GM18909 (cell line): ENCODE data around the gene HTT.

Source experiments
- ATAC-seq: cut with Tn5 transposase; IDR thresholded peaks from one replicate; pipeline ENCODE4 v1.9.1; 2021; ENCODE audit warnings: mild to moderate bottlenecking; ENCODE audit not compliant: unreplicated experiment, poor library complexity

HTT gene

DNA sequence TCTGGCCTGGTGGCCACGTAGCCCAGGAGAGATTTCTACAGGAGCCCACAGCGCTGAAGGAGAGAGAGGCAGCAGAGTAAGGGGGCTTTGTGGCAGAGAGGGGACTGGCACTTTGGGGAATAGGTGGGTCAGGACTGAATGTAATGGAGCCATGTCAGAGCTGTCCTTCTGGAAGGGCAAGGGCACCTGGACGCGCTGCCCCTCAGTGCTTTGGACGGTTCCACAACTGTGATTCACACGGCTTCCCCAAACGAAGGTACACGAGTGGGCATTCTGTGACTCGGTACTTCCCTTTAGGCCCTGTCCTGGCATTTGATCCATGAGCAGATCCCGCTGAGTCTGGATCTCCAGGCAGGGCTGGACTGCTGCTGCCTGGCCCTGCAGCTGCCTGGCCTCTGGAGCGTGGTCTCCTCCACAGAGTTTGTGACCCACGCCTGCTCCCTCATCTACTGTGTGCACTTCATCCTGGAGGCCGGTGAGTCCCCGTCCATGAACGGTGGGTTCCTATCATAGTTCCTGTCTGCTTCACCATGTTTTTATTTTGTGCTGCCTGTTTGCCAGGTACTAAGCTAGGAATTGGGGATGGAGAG, 139.3 kb downstream of the HTT start:
- no peak for ATAC-seq

GRCh38 chr4:3215256-3215655, 140.8 kb downstream of the HTT start:
- no peak for ATAC-seq

DNA sequence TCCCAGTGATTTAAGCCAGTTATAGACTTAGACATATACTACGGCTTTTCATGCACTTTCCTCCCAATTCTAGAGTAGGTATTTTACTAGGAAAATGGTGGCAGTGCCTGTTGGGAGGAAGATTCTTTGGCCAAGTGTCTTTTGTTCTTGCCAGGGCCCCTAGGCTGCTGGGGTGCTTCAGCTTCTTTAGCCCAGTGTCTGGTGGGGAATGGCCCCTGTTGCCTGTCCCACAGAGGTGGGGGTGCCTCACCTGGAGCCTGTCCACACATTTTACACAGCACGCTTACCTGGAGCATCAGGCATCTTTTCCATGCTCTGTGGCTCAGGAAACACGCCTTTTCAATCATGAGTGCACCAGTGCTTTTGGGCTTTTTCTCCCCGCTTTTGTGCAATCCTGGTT, 141.3 kb downstream of the HTT start:
- no peak for ATAC-seq

- no peak for ATAC-seq
Observed at GRCh38 chr4:3217266-3217665, 142.8 kb downstream of the HTT start.

- ATAC-seq = no peak
Observed at GRCh38 chr4:3217771-3218170, 143.3 kb downstream of the HTT start.

GRCh38 chr4:3218824-3219760, 144.6 kb downstream of the HTT start:
- ATAC-seq = no peak

DNA sequence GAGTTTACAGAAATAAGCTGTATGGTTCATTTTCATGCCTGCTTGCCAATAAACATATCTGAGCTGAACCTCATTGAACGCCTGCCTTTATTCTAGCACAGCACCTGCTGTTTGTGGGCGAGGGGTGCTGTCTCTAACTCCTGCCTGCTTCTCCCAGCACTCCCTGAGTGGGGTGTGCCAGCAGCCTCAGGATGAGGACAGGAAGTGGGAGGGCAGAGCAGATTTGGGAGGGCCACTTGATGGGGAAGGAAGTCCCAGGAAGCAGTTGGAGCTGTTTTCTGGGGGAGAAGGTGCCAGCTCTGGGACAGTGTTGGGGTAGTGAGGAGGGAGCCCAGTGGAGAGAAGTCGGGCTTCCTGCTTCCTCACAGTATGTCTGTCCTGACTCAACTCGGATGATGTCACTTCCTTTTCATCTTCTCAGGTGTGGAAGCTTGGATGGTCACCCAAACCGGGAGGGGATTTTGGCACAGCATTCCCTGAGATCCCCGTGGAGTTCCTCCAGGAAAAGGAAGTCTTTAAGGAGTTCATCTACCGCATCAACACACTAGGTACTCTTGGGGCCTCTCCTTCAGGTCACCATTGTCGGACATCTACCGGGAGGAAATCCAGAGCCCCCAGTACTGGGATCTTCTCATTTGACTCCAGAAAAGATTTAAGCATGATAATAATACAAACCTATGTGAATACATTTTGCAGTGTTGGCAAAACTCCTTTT, 145.4 kb downstream of the HTT start:
- no peak for ATAC-seq

GRCh38 chr4:3220476-3221183, 146.1 kb downstream of the HTT start:
- no peak for ATAC-seq

DNA sequence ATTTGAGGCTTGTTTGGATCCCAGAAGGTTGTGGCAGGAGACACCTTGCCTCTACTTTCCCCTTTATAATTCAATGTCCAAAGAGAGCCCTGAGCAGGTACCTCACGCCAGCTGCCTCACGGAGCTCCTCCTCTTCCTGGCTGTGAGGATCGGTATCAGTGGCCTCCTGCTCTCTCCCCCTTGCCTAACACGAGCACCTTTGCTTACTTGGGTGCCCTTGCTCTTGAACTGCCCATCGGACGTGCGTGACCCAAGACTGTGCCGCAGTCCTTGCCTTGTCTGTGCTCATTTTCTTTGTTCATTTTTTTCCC, 146.7 kb downstream of the HTT start:
- ATAC-seq = no peak

DNA sequence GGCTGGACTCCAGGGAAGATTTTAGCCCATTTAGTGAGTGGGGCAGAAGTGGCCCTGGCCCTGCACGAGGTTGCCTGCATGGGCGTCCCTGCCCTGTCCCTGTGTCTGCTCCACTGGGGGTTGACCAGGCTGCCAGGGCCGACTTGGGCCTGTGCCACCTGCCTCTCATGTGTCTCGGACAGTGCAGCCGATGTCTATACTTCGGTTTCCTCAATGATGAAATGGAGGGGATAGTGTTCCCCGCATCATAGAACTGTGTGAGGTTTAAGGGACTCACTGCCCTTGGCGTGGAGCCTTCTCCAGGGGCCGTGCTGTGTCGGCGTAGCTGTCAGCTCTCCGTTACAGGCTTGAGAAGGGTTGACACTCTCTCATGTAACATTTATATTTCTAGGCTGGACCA, 147.5 kb downstream of the HTT start:
- ATAC-seq = no peak

- no peak for ATAC-seq
Observed at GRCh38 chr4:3223346-3223745, 148.9 kb downstream of the HTT start.

DNA sequence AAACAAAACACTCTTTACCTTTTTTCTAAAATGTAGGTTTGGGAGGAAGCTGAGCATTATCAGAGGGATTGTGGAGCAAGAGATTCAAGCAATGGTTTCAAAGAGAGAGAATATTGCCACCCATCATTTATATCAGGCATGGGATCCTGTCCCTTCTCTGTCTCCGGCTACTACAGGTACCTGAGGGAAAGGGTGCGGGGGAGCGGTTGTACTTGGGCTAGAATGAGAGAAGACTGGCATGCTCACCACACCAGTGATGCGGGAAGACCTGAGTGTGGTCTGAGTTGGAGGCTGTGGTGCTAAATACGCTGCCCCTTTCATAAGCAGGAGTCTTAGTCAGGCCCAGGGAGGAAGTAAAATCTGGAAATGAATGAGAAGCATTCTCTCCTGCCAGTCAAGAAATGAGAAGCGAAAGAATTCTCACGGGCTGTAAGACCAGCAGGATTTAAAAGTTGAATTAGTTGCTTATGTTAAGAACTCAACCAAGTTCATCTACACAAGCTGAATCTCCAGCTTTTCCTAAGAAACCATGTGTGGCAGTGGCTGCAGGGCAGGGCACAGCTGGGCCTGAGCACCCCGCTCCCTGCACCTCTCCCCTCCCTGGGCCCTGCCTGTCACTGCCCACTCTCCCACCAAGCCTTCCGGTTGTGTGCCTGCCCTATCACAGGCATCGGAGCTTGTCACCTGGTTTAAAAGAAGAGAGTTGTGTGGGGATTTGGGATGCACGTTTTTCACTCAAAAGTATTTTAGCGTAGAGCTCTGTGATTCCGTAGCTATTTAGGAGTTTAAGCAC, 149.7 kb downstream of the HTT start:
- no peak for ATAC-seq

- ATAC-seq = no peak
Observed at GRCh38 chr4:3225071-3225850, 150.8 kb downstream of the HTT start.

GRCh38 chr4:3225936-3226335, 151.5 kb downstream of the HTT start:
- ATAC-seq = no peak

DNA sequence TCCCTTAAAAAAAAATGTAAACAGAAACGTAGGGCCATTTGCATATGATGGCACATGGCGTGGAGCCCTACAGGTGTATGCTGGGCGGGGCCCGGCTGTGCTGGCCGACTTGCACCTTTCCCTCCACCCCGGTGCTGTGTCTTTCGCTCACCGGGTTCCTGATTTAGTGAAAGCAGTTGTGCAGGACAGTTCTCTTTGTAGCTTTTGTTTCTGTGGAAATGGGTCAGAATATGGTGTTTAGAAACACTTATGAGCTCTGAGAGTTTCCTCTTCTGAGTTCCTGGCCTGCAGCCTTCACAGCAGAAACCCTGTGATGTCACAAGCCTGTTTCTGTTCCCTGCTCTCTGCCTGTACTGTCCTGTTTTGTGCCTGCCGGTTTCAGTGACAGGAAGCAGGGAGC, 152.0 kb downstream of the HTT start:
- no peak for ATAC-seq

DNA sequence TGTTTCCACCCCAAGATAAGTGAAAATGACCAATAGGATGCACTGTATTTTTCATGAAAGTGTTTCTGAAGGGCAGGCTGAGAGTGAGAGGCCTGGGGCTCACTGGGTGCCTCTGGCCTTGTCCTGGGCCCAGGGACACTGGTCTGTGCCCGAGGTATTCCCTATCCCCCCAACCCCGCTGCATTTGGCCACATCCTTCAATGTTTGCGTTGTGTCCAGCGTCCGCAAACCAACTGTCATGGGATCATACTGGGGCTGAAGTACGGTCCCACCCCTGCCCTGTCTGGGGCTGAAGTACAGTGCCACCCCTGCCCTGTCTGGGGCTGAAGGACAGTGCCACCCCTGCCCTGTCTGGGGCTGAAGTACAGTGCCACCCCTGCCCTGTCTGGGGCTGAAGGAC, 152.5 kb downstream of the HTT start:
- ATAC-seq = no peak

- no peak for ATAC-seq
Observed at GRCh38 chr4:3227878-3228675, 153.6 kb downstream of the HTT start.

GRCh38 chr4:3228881-3229280, 154.4 kb downstream of the HTT start:
- ATAC-seq = no peak

GRCh38 chr4:3229328-3229727, 154.8 kb downstream of the HTT start:
- no peak for ATAC-seq
